Osteoblast (primary cell): ENCODE data around the gene A2M. TPM values are rescaled to one million over a fixed set of nuclear protein-coding genes. Genes with fewer than 3 reads are reported as not detected.

Source experiments
- DNase-seq: peaks from one replicate; pipeline ENCODE4 v3.0.0; 2011; ENCODE audit warnings: low spot score, mixed read lengths; ENCODE audit not compliant: insufficient read length; ENCODE audit errors: missing footprints
- H2AFZ ChIP-seq: 2 replicates; pipeline ENCODE4 v1.6.0; 2011; ENCODE audit warnings: mild to moderate bottlenecking, low read length
- H3K27ac ChIP-seq: 2 replicates; pipeline ENCODE4 v1.5.1; 2011; ENCODE audit warnings: mild to moderate bottlenecking, low read depth, low read length, moderate library complexity
- H3K27me3 ChIP-seq: 2 replicates; pipeline ENCODE4 v1.6.0; 2012; ENCODE audit warnings: mild to moderate bottlenecking, control low read depth, inconsistent platforms, low read length, moderate library complexity; ENCODE audit not compliant: insufficient read depth
- H3K36me3 ChIP-seq: 2 replicates; pipeline ENCODE4 v1.5.1; 2011; ENCODE audit warnings: mild to moderate bottlenecking, low read length, control low read depth, moderate library complexity; ENCODE audit not compliant: insufficient read depth
- H3K4me1 ChIP-seq: 2 replicates; pipeline ENCODE4 v1.5.1; 2011; ENCODE audit warnings: mild to moderate bottlenecking, low read length, control low read depth, moderate library complexity; ENCODE audit not compliant: insufficient read depth
- H3K4me2 ChIP-seq: 2 replicates; pipeline ENCODE4 v1.6.0; 2011; ENCODE audit warnings: mild to moderate bottlenecking, low read length; ENCODE audit not compliant: insufficient read depth
- H3K4me3 ChIP-seq: fragments of 200-600 bp; sonication (generic); 3 replicates; pipeline ENCODE4 v1.5.1; 2012; ENCODE audit warnings: mild to moderate bottlenecking, low read length, inconsistent platforms; ENCODE audit not compliant: insufficient read depth
- H3K79me2 ChIP-seq: 2 replicates; pipeline ENCODE4 v1.6.0; 2012; ENCODE audit warnings: mild to moderate bottlenecking, low read length, control low read depth, inconsistent platforms; ENCODE audit not compliant: insufficient read depth
- H3K9me3 ChIP-seq: 2 replicates; pipeline ENCODE4 v1.5.1; 2011; ENCODE audit warnings: low read depth, low read length, control low read depth
- H4K20me1 ChIP-seq: 2 replicates; pipeline ENCODE4 v1.6.0; 2012; ENCODE audit warnings: mild to moderate bottlenecking, low read length, control low read depth; ENCODE audit not compliant: insufficient read depth
- total RNA-seq: library from RNA; depleted of rRNA; stranded (reverse); fragments of >200 nt; gene quantifications from 2 replicates; pipeline ENCODE4 v1.2.3, GENCODE V29; 2012
- TF ChIP-seq, protein P1 (sequence below): IDR thresholded peaks from 2 replicates; pipeline ENCODE4 v1.5.1; 2011; ENCODE audit warnings: mild to moderate bottlenecking, low read depth, low read length, moderate library complexity; ENCODE audit errors: extremely low read depth

A2M gene
- total RNA-seq, 1 donor, result 2.2 TPM

DNA sequence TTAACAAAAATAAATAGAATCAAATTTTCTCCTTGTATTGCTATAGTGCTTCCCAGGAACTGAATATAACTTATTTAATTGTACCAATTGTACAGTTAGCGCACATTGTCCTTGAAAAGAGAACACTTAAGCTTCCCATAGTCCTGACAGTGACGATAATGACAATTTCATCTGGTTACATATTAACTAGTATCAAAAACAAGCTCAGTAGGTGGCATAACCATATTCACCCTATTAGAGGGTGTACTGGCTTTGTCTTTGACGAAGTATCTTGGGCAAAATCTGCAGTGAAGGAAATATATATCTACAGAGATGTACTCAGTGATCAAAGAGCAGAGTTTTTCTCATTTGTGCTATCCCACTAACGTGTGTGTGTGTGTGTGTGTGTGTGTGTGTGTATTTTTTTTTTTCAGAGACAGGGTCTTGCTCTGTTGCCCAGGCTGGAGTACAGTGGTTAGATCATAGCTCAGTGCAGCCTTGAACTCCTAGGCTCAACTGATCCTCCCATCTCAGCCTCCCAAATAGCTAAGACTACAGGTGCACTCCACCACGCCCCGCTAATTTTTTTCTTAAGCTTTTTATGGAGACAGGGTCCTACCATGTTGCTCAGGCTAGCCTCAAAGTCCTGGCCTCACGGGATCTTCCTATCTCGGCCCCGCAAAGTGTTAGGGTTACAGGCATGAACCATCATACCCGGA lies 4.9 kb upstream of the A2M start:
- no peaks in the 10 kb centered on the region for H3K79me2 ChIP-seq
- H2AFZ ChIP-seq, result no peak overlapping the region
- DNase-seq, result no peak

DNA sequence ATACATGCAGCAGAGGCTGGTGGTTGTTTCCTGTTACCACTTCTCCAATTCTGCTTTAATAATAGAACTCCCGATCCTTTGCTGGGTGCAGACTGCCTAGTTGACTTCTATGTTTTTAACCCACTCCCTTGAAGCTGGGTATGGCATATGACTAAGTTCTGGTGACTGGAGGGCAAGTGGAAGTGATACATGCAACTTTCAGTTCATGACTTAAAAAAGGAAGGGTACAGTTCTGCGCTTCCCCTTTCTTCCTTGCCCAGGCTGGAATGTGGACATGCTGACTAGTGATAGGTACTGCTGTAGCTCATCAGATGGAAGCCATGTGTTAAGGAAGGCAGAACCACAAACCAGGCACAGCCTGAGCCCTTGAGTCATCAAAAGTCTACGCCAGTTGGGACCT lies 2.4 kb upstream of the A2M start:
- H3K9me3 ChIP-seq, result no peaks in the 10 kb centered on the region
- TF ChIP-seq, protein P1, sequence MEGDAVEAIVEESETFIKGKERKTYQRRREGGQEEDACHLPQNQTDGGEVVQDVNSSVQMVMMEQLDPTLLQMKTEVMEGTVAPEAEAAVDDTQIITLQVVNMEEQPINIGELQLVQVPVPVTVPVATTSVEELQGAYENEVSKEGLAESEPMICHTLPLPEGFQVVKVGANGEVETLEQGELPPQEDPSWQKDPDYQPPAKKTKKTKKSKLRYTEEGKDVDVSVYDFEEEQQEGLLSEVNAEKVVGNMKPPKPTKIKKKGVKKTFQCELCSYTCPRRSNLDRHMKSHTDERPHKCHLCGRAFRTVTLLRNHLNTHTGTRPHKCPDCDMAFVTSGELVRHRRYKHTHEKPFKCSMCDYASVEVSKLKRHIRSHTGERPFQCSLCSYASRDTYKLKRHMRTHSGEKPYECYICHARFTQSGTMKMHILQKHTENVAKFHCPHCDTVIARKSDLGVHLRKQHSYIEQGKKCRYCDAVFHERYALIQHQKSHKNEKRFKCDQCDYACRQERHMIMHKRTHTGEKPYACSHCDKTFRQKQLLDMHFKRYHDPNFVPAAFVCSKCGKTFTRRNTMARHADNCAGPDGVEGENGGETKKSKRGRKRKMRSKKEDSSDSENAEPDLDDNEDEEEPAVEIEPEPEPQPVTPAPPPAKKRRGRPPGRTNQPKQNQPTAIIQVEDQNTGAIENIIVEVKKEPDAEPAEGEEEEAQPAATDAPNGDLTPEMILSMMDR, result no peak
- no peaks in the 10 kb centered on the region for H3K79me2 ChIP-seq
- H3K4me2 ChIP-seq, result no peak overlapping the region
- H3K27me3 ChIP-seq, result no peaks in the 10 kb centered on the region
- H3K27ac ChIP-seq, result no peak overlapping the region
- no peaks in the 10 kb centered on the region for H4K20me1 ChIP-seq
- H3K36me3 ChIP-seq, result no peaks in the 10 kb centered on the region
- H3K4me3 ChIP-seq, result no peak overlapping the region
- H2AFZ ChIP-seq, result no peak overlapping the region
- no peaks in the 10 kb centered on the region for H3K4me1 ChIP-seq
- no peak for DNase-seq

More for the DNA sequence above, 4.9 kb upstream of the A2M start:
- Histone ChIP-seq H4K20me1 (no peaks in the 10 kb centered on the region), H3K4me1 (no peaks in the 10 kb centered on the region), H3K9me3 (no peaks in the 10 kb centered on the region), H3K4me3 (no peak overlapping the region), H3K36me3 (no peaks in the 10 kb centered on the region), H3K27ac (no peak overlapping the region), H3K4me2 (no peak overlapping the region), H3K27me3 (no peaks in the 10 kb centered on the region)
- TF ChIP-seq, protein P1, result no peak

DNA sequence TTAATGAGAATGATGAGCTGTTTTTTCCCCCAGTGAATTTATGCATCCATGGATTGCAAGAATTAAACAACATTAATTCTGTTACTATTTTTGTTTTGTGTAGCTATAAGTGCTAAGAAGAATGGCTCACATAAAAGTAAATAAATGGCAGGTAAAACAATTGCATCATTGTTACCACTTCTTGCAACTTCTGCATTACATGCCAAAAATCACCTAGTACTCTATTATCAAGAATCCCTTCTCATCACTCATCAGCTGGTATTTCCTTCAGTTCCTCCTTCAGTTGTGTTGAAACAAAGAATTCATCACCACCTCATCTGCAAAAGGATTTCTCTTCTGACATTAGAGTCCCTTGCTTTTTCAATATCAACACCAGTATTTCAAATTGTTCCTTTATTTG lies 773 bp downstream of the A2M start:
- DNase-seq, result no peak
- TF ChIP-seq, protein P1, result no peak
- H2AFZ ChIP-seq, result no peak overlapping the region
- H3K27me3 ChIP-seq, result no peaks in the 10 kb centered on the region
- no peaks in the 10 kb centered on the region for H3K79me2 ChIP-seq
- no peaks in the 10 kb centered on the region for H3K4me1 ChIP-seq
- no peaks in the 10 kb centered on the region for H3K9me3 ChIP-seq
- H3K4me2 ChIP-seq, result no peak overlapping the region
- no peaks in the 10 kb centered on the region for H3K36me3 ChIP-seq
- H4K20me1 ChIP-seq, result no peaks in the 10 kb centered on the region
- no peak overlapping the region for H3K4me3 ChIP-seq
- H3K27ac ChIP-seq, result no peak overlapping the region

DNA sequence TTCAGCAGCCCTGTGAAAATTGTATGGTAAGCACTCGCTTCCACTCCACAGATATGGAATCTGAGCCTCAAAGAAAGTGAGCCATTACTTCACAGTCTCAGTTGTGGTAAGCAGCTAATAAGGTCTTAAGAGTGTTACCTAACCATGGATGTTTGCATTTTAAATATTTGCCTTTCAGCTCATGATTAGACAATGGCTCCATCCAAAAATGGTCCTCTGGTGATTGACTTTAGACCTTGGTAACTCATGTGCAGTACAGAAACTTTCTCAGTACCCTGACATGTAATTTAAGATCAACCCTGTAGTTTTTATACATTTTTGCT lies 1.8 kb downstream of the A2M start:
- Histone ChIP-seq H3K27ac (no peak overlapping the region), H3K9me3 (no peaks in the 10 kb centered on the region), H3K4me2 (no peak overlapping the region), H3K79me2 (no peaks in the 10 kb centered on the region), H4K20me1 (no peaks in the 10 kb centered on the region), H3K4me1 (no peaks in the 10 kb centered on the region), H3K27me3 (no peaks in the 10 kb centered on the region), H3K4me3 (no peak overlapping the region), H3K36me3 (no peaks in the 10 kb centered on the region), H2AFZ (no peak overlapping the region)
- TF ChIP-seq, protein P1, result no peak
- no peak for DNase-seq
